Stomach smooth muscle (tissue), 2 donors: ENCODE data around the gene SMAGP.
A peak's percentile ranks its signal among the peaks of the same experiment; 100 is the strongest.
"Not testable (repeated sequence)": the region's sequence is repeated elsewhere in the genome, so short reads cannot be mapped to it uniquely, and the experiment has no call there.

Source experiments
- H3K27ac ChIP-seq: one replicate; pipeline ENCODE4 v1.7.0; 2013; ENCODE audit warnings: mild to moderate bottlenecking, low read length, inconsistent platforms
- H3K27me3 ChIP-seq, 2 donors: one replicate each; pipeline ENCODE4 v1.7.0; 2013; ENCODE audit warnings: low read length in 2 of 2; ENCODE audit not compliant: insufficient read depth in 2 of 2, control insufficient read depth in 1 of 2
- H3K36me3 ChIP-seq, 2 donors: one replicate each; pipeline ENCODE4 v1.7.0; 2013; ENCODE audit warnings: low read length in 2 of 2; ENCODE audit not compliant: control insufficient read depth in 2 of 2, insufficient read depth in 2 of 2
- H3K4me1 ChIP-seq: one replicate; pipeline ENCODE4 v1.7.0; 2013; ENCODE audit warnings: low read length; ENCODE audit not compliant: control insufficient read depth, insufficient read depth
- H3K4me3 ChIP-seq, 2 donors: one replicate each; pipeline ENCODE4 v1.7.0; 2013; ENCODE audit warnings: low read length in 2 of 2
- H3K9ac ChIP-seq, 2 donors: one replicate each; pipeline ENCODE4 v1.7.0; 2013; ENCODE audit warnings: low read length in 2 of 2, mild to moderate bottlenecking in 1 of 2
- H3K9me3 ChIP-seq, 2 donors: one replicate each; pipeline ENCODE4 v1.7.0; 2013; ENCODE audit warnings: low read length in 2 of 2; ENCODE audit not compliant: control insufficient read depth in 2 of 2
- donor health status: healthy.
- donor health status: Pancreatic carcinoma.

The SMAGP gene

DNA sequence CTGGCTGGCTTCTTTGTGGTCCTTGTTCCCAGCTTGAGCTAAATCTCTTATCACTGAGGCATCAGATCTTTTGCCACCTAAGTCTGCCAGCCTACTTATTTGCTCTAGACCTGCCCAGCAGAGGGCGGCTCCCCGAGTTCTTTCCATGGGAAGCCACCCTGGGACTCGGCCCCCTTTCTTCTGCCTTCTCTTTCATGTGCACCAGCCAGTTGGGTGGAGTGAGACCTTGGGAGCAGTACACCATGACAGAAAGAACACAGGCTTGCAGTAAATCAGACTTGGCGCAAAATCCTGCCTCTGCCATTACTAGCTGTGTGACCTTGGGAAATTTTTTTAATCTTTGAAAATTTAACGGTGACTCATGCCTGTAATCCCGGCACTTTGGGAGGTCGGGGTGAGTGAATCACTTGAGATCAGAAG, 7.4 kb downstream of the SMAGP start:
- Histone ChIP-seq H3K4me3 (no peak overlapping the region), H3K4me1 (no peaks in the 10 kb centered on the region), H3K27ac (no peak overlapping the region), H3K36me3 (no peaks in the 10 kb centered on the region), H3K27me3 (no peaks in the 10 kb centered on the region), H3K9me3 (no peaks in the 10 kb centered on the region), H3K9ac (no peak overlapping the region)

DNA sequence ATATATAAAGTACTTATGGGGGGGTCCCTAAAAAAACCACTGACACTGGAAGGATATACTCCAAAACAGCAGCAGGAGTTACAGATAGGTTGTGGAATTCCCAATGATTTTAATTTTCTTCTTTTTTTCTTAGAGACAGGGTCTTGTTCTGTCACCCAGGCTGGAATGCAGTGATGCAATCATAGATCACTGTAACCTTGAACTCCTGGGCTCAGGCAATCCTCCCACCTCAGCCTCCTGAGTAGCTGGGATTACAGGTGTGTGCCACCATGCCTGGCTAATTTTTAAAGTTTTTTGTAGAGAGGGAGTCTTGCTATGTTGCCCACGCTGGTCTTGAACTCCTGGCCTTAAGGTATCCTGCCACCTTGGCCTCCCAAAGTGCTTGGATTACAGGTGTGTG, 10.6 kb downstream of the SMAGP start:
- H3K4me1 ChIP-seq, H3K36me3 ChIP-seq, H3K4me3 ChIP-seq, H3K9me3 ChIP-seq, H3K27ac ChIP-seq, H3K27me3 ChIP-seq, H3K9ac ChIP-seq: not testable (repeated sequence)

DNA sequence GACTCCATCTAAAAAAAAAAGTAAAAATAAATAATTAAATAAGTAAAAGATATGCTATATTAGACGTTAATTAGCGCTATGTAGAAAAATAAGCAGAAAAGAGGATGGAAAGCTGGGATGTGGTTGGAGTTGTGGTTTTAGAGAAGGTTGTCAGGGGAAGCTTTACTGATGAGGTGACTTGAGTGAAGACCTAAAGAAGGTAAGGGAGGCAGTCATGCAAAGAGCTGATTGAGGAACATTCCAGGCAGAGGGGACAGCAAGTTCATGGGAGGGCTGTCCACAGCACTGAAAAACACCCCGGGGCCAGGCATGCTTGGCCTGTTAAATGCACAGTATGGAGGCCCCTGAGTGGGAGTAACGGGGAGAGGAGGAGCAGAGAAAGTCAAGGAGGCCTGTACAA, 15.7 kb downstream of the SMAGP start:
- H3K9me3 ChIP-seq: no peaks in the 10 kb centered on the region
- no peak overlapping the region for H3K4me3 ChIP-seq
- H3K9ac ChIP-seq: no peak overlapping the region
- H3K27ac ChIP-seq: no peak overlapping the region
- no peaks in the 10 kb centered on the region for H3K36me3 ChIP-seq
- H3K27me3 ChIP-seq: no peaks in the 10 kb centered on the region
- no peaks in the 10 kb centered on the region for H3K4me1 ChIP-seq

DNA sequence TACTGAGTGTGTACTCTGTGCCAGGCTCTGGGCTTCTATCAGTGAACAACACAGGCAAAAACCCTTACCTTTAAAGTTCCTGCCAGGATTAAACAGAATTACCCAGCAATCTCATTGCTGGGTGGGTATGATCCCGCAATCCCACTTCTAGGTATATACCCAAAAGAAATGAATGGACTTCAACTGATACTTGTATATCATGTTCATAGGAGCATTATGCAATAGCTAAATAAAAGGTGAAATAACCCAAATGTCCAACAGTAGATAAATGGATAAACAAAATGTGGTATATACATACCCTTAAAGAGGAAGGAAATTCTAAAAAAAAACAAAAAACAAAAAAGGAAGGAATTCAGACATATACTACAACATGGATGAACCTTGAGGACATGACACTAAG, 16.9 kb downstream of the SMAGP start:
- Histone ChIP-seq H3K9ac (no peak overlapping the region), H3K36me3 (no peaks in the 10 kb centered on the region), H3K9me3 (no peaks in the 10 kb centered on the region), H3K27me3 (no peaks in the 10 kb centered on the region), H3K27ac (no peak overlapping the region), H3K4me1 (no peaks in the 10 kb centered on the region), H3K4me3 (no peak overlapping the region)

DNA sequence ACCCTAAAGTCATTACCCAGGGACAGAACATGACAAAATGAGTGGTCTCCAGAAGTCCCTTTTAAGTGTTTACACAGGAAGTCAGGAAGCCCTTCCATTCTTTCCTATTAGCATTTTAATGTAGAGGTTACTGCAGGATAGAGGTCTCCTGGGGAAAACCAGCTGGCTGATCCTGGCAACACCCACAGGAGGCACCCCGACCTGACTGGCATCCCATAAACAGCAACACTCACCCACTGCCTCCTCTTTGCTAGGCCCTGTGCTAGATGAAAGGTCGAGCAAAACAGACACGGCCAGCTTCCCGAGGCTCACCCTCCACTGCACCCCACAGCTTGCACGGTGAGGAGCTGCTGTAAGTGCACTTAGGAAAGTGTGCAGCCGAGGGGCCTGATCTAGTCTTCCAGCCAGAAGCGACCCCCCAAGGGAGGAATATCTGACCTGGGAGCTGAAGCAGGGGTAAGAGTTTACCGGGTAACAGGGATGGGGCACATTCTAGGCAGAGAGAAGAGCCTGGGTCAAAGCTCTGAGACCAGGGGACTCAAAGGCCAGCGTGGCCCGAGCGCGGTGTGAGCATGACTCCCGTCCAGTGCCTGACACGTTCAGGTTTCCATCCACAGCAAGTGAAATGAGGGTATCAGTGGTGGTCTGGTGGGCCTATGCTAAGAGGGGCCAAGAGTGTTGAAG, 22.6 kb downstream of the SMAGP start:
- peak overlapping the region in 1 of 2 donors; percentile 5 for H3K9ac ChIP-seq

DNA sequence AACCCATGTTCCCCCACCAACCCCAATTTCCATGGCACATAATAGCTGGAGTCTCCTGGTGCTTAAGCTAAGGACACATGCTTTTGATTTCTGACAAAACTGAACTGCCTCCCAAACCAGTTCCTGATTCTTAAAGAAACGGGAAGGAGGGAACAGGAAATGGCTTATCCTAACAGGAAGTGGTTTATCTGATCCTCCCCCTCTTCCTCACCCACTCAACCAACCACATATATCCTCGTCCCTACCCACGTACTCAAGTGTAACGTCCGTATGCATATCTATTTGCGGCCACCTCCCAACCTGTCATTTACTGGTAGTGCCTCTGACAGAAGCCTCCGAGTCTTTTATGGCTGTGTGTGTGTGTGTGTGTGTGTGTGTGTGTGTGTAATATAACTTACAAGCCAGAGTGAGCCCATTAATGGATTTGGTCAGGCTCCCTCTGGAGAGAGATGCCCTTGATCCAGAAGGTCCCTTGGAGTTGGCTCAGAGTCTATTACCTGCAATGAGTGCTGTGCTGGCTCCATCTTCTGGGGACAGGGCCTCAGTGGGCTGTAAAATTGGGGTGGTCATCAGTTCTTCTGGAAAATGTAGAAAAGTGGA, 23.9 kb downstream of the SMAGP start:
- Histone ChIP-seq H3K4me1 (peaks cover 10% of the 10 kb centered on the region), H3K36me3 (peaks cover 20% of the 10 kb centered on the region in 2 donors), H3K27me3 (no peaks in the 10 kb centered on the region), H3K9ac (no peak overlapping the region), H3K4me3 (no peak overlapping the region), H3K27ac (peak overlapping the region; percentile 24), H3K9me3 (no peaks in the 10 kb centered on the region)

More for the DNA sequence above, 22.6 kb downstream of the SMAGP start:
- Histone ChIP-seq H3K9me3 (no peaks in the 10 kb centered on the region), H3K27ac (no peak overlapping the region), H3K4me1 (peaks cover 10% of the 10 kb centered on the region), H3K36me3 (peaks cover 11 to 12% of the 10 kb centered on the region in 2 donors), H3K27me3 (no peaks in the 10 kb centered on the region), H3K4me3 (no peak overlapping the region)

DNA sequence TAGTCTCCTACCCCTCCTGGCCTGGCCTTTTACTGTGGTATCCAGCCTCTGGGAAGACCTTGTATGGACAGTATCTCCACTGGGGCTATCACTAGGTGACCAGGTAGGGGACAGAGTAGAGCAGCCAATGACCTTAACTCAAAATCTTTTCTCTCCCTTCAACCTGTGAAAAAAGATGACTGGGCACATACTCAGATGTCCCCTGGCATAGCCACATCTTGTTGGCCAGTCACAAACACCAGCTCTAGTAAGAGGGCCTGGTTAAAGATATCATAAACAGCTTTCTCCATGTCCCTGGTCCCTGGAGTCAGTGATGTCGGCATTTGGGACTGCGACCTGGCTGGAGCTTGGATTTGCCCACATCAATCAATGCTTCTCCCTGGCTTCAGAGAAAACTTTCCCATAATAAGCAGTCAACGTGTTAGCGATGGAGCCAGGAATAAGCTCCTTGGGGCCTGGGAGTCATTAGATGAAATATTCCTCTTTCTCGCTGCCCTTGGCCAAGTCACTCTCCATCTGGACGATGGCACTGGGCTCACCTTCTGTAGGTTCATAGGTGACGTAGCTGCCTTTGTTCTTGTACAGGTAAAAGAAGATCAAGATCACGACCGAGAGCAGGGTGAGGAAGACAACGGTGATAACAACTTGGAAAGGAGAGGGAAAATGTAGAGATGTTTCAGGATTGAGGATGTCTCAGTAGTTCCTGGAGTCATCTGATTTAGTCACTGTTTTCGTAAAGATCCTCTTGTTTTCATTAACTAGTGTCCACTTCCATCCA, 24.6 kb downstream of the SMAGP start:
- peak overlapping the region in 1 of 2 donors; percentile 21 for H3K9ac ChIP-seq
- no peaks in the 10 kb centered on the region for H3K27me3 ChIP-seq
- H3K4me1 ChIP-seq: peaks cover 16% of the 10 kb centered on the region
- H3K9me3 ChIP-seq: no peaks in the 10 kb centered on the region
- H3K27ac ChIP-seq: peak overlapping the region; percentile 18
- no peak overlapping the region for H3K4me3 ChIP-seq
- peaks cover 26 to 27% of the 10 kb centered on the region in 2 donors for H3K36me3 ChIP-seq

DNA sequence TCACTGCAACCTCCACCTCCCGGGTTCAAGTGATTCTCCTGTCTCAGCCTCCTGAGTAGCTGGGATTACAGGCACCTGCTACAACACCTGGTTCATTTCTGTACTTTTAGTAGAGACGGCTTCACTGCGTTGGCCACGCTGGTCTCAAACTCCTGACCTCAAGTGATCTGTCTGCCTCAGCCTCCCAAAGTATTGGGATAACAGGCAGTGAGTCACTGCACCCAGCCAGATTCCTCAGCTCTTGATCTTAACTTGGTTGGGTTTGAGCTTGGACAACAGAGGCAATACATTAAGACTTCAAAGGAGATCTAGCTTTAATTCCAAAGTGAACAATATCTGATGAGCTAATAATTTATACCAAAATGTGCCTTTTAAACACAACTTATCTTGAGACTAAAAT, 25.9 kb downstream of the SMAGP start:
- Histone ChIP-seq H3K36me3 (peaks cover 31 to 32% of the 10 kb centered on the region in 2 donors), H3K9ac (no peak overlapping the region), H3K27ac (no peak overlapping the region), H3K9me3 (no peaks in the 10 kb centered on the region), H3K27me3 (no peaks in the 10 kb centered on the region), H3K4me1 (peaks cover 26% of the 10 kb centered on the region), H3K4me3 (no peak overlapping the region)

DNA sequence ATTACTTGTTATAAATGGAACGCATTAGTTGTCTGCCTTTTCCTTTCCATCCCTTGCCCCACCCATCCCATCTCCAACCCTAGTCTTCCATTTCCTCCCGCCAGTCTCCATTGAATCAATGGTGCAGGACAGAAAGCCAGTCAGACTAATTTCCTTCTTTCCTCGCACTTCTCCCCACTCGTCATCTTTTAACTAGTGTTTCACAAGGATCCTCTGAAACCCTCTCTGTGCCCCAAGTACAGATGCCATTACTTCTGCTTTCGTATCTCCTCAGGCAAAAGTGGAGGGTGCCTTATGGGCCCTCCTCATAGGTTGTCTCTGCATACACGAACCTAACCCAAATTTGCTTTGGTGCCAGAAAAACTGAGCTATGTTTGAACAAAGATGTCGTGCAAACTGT, 27.3 kb downstream of the SMAGP start:
- H3K36me3 ChIP-seq: peaks cover 31 to 32% of the 10 kb centered on the region in 2 donors
- H3K27ac ChIP-seq: no peak overlapping the region
- H3K9ac ChIP-seq: no peak overlapping the region
- H3K4me1 ChIP-seq: peaks cover 32% of the 10 kb centered on the region
- H3K4me3 ChIP-seq: no peak overlapping the region
- no peaks in the 10 kb centered on the region for H3K27me3 ChIP-seq
- no peaks in the 10 kb centered on the region for H3K9me3 ChIP-seq

DNA sequence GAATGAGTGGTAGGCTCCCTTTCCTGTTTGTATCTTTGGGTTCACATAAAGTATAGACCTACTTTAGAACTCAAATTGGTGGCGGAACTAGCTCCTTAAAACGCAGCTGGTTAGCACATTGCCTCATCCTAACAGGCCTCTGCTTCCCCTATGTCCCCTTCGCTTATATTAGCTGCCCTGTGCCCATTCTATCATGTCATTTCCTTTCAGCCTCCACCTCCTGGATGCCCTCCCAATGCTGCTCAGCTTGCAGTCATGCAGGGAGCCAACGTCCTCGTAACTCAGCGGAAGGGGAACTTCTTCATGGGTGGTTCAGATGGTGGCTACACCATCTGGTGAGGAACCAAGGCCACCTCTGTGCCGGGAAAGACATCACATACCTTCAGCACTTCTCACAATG, 28.1 kb downstream of the SMAGP start:
- no peaks in the 10 kb centered on the region for H3K27me3 ChIP-seq
- H3K9ac ChIP-seq: no peak overlapping the region
- peaks cover 31 to 32% of the 10 kb centered on the region in 2 donors for H3K36me3 ChIP-seq
- no peaks in the 10 kb centered on the region for H3K9me3 ChIP-seq
- no peak overlapping the region for H3K27ac ChIP-seq
- no peak overlapping the region for H3K4me3 ChIP-seq
- peaks cover 26% of the 10 kb centered on the region for H3K4me1 ChIP-seq
